Adrenal gland (tissue), 5 donors: ENCODE measurements around the gene ENDOU.

Source experiments
- CTCF ChIP-seq, 6 experiments: fragments of 450-650 bp in 4 of 6; fragments of 200-600 bp in 2 of 6; sonication (generic) in 1 of 6; IDR thresholded peaks; 1 replicate in 5 of 6; 2 replicates in 1 of 6; pipeline versions ENCODE4 v1.5.1 to v1.8.0; 2016 to 2021; ENCODE audit warnings: antibody characterized with exemption in 6 of 6, mild to moderate bottlenecking in 2 of 6, moderate library complexity in 1 of 6
- POLR2A ChIP-seq, 2 donors: fragments of 450-650 bp; IDR thresholded peaks; one replicate each; pipeline ENCODE4 v1.6.1; 2017; ENCODE audit warnings: antibody characterized with exemption in 2 of 2, mild to moderate bottlenecking in 2 of 2, moderate library complexity in 1 of 2
- donor health status: DM: no; HTN: no; CAD: no.

- peak in 3 of 6 experiments; percentile 11 to 40 (median 35) for TF ChIP-seq CTCF (IDR thresholded peaks at IDR 0.05)
- peak; percentile 82 to 91 for TF ChIP-seq POLR2A (IDR thresholded peaks at IDR 0.05)
These were observed 48.0 kb upstream of the ENDOU start, which contains the start of gene SLC48A1 for GRCh38 chr12:47773062-47773857.
